GM12874 (cell line): ENCODE data around the gene LUC7L2.
A peak's percentile ranks its signal among the peaks of the same experiment; 100 is the strongest.

Experiments
- TF ChIP-seq, protein P1 (sequence below): IDR thresholded peaks from 2 replicates; pipeline ENCODE4 v1.5.1; 2011; ENCODE audit warnings: low read depth, mild to moderate bottlenecking, control low read depth, low read length, moderate library complexity; ENCODE audit not compliant: insufficient read depth

The LUC7L2 gene

DNA sequence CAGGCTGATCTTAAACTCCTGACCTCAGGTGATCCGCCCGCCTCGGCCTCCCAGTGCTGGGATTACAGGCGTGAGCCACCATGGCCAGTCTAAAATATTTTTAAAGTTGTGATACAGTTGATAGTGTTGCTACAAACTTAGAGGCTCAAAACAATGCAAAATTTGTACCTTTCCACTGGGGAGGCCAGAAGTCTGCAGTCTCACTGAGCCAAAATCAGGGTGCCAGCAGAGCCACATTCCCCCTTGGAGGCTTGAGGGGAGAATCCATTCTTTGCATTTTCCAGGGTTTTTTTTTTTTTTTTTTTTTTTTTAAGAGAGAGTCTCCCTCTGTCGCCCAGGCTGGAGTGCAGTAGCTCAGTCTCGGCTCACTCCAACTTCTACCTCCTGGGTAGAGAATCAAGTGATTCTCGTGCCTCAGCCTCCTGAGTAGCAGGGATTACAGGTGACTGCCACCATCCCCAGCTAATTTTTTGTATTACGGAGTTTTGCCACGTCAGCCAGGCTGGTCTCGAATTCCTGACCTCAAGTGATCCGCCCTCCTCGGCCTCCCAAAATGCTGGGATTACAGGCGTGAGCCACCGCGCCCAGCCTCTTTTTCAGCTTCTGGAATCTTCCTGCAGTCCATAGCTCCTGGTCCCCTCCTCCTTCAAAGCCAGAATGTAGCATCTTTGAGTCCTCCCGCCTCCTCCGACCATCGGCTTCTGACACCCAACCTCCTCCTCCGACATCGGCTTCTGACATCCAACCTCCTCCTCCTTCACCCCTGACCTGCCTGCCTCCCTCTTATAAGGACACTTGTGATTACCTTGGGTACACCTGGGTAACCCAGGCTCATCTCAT is 86.6 kb downstream of the LUC7L2 start:
- TF ChIP-seq, protein P1, sequence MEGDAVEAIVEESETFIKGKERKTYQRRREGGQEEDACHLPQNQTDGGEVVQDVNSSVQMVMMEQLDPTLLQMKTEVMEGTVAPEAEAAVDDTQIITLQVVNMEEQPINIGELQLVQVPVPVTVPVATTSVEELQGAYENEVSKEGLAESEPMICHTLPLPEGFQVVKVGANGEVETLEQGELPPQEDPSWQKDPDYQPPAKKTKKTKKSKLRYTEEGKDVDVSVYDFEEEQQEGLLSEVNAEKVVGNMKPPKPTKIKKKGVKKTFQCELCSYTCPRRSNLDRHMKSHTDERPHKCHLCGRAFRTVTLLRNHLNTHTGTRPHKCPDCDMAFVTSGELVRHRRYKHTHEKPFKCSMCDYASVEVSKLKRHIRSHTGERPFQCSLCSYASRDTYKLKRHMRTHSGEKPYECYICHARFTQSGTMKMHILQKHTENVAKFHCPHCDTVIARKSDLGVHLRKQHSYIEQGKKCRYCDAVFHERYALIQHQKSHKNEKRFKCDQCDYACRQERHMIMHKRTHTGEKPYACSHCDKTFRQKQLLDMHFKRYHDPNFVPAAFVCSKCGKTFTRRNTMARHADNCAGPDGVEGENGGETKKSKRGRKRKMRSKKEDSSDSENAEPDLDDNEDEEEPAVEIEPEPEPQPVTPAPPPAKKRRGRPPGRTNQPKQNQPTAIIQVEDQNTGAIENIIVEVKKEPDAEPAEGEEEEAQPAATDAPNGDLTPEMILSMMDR = no peak

DNA sequence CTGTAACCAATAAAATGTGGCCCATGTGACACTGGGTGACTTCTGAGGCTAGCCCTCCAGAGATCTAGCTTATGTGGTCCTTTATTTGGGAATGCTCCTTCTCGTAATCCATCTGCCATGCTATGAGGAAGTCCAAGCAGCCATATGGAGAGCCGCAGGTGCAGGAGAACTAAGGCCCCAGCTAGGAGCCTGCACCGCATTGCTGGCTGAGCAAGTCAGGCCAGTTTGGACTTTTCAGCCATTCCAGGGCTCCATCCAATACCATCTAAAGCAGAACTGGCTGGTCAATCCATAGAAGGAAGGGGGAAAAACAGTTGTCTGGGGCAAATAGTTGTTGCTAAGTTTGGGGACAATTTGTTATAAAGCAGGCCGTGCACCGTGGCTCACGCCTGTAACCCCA is 91.2 kb downstream of the LUC7L2 start:
- TF ChIP-seq, protein P1 = no peak

DNA sequence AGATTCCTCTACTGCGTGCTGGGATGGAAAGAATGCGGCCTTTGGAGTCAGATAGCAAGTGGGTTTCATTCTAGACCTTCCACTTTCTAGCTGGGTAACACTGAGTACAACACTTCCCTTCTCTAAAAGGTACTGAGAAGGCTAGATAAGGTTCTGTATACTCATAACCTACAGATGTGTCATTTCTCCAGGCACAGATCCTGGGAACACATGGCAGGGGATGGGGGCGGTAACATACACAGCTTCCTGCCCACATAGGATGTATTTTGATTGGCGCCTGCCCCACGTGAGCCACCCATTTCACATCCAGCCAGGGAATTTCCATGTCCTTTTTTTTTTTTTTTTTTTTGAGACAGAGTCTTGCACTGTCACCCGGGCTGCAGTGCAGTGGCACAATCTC is 91.9 kb downstream of the LUC7L2 start:
- TF ChIP-seq, protein P1 = no peak

DNA sequence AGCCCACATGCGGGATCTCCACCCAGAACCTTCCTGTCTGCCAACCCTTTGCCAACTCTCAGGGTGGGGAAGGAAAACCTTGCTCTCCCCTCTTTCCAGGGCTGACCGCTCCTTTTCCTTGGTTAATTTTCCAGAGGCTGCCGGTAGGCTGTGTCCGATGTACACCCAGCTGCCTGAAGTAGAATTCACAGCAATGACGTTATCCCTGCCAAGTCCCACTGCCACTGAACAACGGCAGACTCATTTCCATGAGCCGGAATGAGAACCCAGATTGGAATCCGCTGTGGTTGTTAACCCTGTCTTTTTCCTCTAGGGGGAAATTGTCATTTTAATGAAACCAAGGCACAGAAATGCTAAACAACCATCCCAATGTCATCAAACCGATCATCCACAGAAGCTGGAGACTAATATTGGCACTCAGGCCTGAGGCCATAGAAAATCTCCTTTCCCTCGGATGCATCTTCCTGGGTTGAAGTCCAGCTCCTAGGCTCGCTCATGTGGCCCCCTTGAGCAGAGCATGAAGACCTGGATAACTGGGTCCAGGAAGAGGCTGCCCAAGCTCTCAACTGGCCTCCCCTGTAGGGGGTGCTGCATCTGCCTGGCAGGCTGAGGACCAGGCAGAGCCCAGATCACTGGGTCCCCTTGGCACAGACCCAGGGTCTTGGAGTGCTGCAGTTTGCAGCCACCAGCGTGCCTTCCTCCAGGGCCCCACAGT is 93.4 kb downstream of the LUC7L2 start:
- TF ChIP-seq, protein P1 = peak; percentile 30; the same call in 1 of the 2 replicates

DNA sequence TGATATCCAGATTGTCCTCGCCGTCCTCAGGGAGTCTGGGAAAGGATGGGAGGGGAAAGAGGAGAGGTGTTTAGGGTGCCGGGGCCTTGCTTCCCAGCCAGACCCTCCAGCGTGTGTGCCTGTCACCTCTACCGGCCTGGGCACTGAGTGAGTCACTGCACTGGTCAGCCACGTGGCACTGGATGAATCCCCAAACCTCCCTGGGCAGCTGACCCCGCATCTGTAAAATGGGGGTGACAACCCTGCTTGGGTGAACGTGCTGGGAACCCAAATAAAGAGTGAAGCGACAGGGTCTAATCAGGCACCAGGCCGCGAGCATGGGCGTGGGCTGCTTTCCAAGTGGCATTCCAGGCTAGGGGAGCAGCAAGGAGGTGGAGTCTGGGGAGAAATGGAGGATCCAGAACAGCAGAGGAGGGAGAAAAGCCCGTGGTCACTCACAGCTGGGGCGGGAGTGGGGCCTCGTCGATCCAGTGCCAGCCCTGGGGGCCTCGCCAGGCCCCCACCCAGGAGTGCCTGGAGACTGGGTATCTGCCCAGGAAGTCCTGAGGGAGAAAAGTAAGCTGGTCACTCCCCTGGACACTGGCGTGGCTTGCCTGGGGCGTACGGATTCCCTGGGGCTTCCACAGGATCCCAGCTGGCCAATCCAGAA is 94.1 kb downstream of the LUC7L2 start:
- TF ChIP-seq, protein P1 = no peak

DNA sequence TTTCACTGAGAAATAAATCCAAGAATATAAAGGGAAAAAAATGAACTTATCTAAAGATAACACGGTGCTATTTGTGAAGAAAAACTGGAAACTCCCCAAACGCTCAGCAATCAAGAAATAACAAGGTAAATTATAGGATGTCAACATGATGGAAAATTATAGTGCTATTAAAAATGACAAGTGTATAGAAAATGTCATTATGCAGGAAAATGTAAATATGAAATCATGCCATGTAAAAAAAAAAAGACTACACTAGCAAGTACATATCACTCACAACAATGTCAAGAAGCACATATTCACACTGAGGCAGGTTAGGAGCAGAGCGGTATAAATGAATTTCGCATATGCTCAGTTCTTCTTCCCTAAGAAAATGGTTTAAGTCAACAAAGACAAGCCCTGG is 96.1 kb downstream of the LUC7L2 start:
- TF ChIP-seq, protein P1 = no peak

DNA sequence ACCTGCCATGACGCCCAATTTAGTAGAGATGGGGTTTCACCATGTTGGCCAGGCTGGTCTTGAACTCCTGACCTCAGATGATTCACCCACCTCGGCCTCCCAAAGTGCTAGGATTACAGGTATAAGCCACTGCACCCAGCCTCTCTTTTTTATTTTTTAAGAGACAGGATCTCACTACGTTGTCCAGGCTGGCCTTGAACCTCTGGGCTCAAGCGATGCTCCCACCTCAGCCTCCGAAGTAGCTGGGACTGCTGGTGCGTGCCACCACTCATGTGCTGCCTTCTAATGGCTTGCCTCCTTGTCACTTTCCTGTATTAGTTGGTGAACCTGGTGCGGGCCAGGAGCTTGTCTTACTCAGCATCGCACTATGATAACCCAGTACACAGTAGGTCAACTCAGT is 96.8 kb downstream of the LUC7L2 start:
- TF ChIP-seq, protein P1 = no peak
